Stimulated activated CD8-positive, alpha-beta memory T cell treated with anti-CD3 and anti-CD28 coated beads, Interleukin-15, amount 100 ng/mL, for 24 hours (primary cell): ENCODE data around the gene TADA2A.
A peak's percentile ranks its signal among the peaks of the same experiment; 100 is the strongest.

Experiments used
- DNase-seq: peaks from one replicate; pipeline ENCODE4 v3.0.0-alpha.2; 2020; ENCODE audit warnings: low read depth

The TADA2A gene

DNA sequence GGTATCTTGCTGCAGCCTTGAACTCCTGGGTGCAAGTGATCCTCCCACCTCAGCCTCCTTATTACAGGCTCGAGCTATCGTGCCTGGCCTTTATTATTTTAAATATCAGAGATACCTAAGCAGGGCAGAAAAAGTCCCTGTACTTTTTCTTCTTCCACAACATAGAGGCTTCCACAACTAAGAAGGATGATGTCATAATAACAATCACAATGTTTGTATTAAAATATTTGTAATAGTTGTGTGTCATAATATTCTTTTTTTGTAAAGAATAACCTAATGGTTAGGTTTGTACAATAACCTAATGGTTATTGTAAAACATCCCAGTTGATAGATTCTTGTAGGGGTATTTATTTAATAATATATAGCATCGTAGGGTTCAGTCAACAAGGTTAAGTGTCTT lies 56.4 kb downstream of the TADA2A start:
- no peak for DNase-seq

DNA sequence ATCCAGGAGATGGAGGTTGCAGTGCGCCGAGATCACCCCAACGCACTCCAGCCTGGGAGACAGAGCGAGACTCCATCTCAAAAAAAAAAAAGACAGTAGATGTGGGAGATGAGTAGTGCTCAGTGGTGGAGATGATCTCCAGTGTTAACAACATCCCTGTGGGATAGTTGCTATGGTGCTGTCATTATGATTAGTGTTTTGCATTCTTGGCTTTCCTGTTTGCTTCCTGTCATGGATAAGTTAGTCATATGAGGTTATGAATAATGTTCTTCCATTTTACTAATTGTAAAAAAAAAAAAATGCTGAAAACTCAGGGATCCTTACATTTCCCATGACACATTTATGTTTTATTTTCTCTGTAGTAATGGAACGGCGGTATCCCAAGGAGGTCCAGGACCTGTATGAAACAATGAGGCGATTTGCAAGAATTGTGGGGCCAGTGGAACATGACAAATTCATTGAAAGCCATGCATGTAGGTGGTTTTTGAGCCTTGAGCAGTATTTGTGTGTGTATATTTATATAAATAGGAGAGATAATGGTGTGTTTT lies 58.5 kb downstream of the TADA2A start:
- no peak for DNase-seq

DNA sequence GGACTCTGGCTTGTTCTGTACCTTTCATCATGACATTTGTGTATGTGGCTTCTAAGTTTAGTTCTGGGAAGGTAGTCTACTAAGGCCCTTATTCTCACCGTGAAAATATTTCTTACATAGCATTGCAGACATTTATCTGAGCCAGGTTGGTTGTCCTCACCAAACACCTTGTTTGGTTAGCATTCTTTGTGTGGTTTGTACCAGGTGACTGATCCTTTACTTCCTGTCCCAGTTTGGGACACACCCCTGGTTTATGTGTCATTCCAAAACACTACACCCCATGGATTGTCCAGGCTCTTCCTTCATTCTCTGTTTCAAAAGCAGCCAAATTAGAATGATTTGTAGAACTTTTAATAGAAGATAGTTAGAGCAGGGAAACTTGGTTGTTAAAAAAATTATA lies 59.8 kb downstream of the TADA2A start:
- no peak for DNase-seq

DNA sequence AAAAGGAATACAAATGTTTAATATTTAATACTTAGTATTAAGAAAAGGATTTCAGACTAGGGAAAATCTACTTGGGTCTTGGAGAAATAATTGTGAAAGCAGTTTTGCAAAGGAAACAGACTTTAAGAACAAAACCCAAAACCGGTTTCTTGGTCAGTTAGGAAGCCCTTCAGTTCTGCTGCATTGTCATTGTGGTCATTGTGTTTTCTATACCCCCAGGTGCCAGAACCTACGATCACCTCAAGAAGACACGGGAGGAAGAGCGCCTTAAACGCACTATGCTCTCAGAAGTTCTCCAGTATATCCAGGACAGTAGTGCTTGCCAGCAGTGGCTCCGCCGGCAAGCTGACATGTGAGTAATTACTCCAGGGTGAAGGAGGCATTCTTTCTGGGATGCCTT lies 63.5 kb downstream of the TADA2A start:
- no peak for DNase-seq

DNA sequence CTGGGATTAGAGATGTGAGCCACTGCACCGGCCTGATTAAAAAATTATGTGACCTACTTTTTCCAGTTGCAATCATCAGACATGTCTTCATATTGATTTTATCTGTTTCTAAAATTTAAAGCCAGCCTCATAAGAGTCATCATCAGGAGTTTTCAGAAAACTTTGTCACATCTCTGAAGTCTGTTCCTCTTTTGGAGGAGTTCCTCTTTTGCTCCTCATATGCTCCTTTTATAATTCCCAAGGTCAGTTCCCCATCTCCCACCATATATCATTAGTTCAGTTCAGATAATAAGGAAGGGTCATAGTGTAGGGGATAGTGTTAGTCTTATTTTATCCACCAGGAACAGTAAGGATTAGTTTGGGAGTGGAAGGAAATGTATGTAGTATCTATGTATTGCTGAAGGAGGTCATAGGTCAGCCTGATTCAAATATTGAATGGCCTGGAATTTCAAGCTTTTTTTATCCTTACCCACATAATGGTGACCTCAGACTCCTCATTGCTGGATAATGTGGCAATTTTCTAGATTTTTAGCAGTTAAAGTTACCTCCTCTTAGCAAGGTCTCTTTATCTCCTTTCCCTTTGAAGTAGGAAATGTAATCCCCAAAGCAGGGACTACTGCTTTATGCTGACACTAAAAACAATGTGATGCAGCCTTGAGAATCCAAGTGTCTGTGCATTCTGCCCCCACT lies 69.2 kb downstream of the TADA2A start:
- no peak for DNase-seq

DNA sequence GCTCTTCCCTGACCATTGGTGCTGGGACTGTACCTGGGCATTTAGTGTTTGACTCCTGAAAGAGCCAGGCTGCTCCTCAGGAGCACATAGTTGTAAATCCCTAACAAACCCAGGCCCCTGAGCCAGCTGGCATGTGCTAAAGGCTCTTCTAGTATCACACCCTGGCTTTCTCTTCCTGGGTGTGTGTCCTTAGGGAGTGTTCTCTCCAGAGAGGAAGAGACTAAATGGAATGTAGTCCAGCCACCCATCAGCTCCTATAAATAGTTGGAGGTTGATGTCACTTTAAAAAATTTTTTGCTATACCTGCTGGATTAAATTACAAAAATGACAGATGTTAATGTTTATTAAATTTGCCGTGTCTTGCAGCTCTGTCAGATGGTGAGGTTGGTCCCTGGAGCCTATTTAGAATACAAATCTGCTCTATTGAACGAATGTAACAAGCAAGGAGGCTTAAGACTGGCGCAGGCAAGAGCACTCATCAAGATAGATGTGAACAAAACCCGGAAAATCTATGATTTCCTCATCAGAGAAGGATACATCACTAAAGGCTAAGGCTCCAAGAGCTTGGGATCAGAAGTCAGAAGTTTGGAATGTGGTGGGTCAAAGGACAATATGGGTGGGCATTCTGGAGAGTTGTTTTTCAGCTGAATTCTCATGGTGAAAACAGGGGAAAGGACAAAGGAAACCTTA lies 69.9 kb downstream of the TADA2A start:
- DNase-seq, result no peak

DNA sequence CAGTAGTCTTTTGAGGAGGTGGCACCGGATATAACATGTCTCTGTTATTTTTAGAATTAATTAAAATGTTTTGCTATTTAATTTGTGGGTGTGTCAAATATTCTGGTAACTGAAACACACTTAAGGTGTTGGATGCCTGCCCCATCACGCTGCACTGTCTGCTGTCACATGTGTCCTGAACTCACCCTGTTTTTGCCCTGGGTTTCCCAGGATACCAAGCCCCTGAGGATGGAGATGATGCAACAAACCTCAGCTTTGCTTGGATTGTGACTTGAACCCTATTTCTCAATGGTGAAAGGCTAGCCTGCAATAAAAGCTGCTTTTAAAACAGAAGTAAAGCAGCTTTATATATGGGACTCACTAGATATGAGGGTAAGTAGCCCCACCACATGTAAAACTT lies 71.5 kb downstream of the TADA2A start:
- no peak for DNase-seq

DNA sequence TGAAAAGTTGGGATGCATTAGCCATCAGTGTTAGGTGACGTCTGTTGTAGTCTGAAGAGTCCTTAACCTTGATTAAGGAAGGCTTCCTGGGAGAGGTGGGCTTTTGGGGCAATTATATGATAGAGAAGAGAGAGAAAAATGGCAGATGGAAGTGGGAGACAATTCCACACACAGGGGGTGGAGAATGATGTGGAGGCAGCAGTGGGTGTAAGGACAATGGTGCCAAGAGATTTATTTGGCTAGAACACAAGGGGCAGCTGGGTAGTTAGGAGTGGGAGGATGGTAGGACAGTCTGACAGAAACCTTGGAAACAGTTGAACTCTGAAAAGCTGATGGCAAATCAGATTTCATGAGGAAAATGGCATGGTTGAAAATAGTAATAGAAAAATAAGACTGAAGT lies 72.3 kb downstream of the TADA2A start:
- no peak for DNase-seq

DNA sequence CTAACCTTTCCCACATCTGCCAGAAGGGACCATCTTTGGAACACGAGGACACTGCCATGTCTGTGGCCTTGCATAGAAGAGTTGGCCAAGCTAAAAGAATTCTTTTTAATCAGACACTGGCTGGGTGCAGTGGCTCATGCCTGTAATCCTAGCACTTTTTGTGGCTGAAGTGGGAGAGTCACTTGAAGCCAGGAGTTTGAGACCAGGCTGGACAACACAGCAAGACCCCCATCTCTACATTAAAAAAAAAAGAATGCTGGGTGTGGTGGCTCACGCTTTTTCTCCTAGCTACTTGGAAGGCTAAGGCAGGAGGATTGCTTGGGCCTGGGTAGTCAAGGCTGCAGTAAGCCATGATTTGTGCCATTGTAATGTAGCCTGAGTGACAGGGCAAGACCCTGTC lies 73.7 kb downstream of the TADA2A start:
- DNase-seq, result no peak

DNA sequence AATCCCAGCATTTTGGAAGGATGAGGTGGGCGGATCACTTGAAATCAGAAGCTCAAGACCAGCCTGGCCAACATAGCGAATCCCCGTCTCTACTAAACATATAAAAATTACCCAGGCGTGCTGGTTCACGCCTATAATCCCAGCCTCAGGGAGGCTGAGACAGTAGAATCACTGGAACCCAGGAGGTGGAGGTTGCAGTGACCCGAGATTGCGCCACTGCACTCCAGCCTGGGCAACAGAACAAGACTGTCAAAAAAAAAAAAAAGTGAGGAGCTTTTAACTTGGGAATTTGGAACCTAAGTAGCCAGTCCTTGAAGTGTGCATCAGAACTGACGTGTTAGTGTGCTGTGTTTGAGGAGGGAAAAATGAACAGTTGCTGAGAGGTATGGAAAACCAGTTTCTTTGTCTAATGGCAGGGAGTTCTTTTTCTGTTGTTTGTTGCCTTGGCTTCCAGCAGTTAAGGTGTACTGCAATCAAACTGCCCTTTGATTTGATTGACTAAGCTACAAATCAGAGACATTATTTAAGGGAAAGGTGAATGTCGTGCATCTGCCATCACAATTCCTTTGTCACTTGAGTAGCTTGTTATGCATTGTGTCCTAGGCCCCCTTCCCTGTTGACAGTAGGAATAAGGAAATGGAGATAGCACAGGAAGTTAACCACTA lies 74.4 kb downstream of the TADA2A start:
- no peak for DNase-seq

DNA sequence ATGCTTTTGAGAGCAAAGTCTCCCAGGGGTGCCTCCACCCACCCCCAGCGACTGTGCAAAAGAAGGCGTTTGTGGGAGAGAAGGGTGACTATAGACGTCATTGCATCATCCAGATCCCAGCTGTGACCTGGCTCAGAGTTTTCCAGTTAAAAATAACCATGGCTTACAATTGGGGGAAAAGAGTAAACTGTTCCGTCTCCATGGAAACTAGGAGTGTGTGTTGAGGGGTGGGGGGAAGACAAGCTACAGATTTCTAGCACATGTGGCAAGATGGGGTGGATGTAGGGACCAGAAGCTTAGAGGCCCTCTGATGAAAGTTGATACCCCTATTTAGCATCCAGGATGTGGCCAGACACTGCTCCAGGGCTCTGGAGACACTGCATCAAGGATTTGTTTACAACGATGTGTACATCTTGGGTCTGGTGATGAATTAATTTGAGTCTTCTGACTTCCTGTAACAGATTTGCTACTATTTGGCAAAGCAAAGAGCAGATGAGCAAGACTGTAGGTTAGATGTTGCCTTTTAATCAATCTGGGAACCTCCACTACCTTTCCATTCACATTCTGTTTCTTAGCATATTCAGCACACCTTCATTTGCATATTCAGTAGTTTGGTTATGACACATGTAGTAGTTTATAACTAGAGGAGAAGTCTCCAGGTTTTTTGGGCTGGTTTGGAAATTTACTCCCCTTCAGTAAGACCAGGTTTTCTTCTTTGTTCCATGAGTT lies 76.8 kb downstream of the TADA2A start:
- no peak for DNase-seq

DNA sequence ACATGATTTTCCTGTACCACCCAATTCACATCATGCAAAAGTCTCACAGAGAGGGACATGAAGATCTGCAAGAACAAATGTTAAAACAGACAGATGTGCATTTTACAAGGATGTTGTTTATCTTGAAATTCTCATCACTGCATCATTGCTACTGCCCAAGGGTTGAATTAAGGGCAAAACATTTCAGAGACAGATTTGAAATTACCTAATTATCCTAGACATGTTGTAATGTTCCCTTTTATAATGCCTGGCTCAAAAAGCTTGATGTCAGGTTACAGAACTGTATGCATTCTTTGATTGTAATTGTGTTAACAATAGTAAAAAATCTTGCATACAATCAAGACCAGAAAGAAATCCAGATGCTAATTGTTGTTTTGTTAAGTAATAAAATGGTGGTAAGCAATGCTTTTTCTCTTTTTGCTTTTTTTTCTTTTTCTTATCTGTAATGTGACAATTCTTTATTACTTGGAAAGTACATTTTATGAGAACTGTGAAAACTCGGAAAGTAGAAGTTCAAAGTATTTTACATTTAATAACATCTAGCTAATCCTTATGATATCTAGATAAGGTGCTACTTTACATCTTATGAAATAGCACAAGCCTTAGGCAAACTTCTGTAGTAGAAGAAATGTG lies 79.4 kb downstream of the TADA2A start:
- no peak for DNase-seq

DNA sequence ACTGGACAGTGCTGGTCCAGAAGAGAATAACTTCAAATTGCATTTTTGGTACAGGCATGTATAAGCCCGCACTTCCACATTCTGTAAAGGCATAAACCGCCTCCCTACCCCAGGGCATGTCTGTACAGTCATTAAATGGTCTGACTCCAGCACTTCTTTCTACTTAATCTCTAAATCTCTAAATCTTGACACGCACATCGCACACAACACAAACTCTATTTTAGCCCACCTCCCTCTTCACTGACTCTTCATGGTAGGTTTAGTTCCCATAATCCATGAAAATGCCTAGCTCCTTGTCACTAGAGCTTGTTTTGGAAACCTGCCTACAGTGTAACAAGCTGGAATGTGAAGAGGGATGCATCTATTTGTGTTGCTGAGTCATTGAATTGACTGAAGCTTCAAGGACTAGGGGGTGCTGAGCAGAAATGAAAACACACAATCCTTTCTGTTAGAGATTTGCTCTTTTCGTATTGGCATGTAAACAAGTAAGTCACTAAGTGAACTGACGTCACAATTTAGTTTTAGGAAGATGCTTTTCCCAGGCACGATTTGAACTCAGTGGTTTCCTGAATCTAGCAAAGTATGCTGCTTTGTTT lies 81.4 kb downstream of the TADA2A start:
- DNase-seq, result no peak

DNA sequence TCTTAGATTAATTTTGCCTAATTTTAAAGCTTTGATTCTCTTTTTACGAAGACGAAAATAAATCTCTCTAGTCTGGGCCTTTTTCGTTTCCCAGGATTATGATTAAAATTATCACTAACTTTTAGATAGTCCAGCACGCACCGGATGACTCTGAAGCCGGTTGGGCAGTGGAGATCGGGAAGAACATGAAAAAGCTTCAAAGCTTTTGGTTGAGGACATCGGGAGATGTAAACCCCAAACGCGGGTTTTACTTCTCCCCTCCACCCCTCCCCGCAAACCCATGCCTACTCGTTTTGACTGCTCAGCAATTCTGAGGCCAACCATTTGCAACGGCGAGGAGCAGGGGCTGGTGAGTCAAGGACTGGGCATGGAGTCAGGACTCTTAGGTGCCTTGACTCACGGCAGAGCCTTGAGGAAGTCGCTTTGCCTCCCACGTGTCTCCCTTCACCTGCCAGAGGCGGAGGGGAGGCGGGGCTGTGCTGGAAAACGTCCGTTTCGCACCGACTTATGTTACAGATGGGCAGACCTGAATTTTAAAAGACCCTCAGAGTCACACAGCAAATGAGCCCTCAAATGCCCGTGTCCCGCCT lies 82.0 kb downstream of the TADA2A start:
- peak; percentile 14 for DNase-seq

DNA sequence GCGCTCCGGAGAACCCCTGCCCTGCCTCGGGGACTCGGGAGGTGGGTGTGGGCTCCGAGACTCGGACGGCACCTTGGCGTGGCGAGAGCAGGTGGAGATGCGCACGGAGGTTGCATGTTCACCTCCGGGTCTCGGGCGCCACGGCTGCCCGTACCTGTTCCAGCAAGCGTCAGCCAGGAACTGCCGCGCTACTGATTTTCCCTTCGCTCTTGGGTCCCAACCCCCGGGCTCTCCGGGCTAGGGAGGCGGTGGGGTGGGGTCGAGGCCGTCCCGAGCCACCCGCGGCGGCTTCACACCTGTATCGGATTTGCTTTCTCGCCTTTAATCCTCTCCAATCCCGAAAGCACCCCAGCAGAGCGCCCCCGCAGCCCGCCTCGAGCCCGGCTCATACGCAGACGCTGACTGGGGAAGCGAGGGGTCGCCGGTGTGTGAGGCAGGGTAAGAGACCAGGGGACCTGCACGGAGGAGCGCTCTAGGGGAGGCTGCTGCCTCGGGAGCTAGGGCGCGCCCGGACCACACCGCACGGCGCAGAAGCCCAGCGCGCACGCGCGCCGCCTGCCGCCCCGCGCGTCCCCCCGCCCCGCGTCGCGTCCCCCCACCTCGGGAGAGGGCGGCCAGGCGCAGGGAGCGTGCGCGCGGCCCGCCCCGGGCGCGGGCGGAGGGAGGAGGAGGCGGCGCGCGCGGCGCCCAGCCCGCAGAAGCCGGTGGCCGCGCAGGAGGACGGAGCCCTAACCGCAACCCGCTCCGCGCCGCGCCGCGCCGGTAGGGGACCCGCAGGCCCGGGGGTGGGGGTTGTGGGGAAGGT lies 82.7 kb downstream of the TADA2A start, which contains the start of gene DUSP14:
TSS of gene DUSP14 (plus strand) at position 695 of the 805 bp plus-strand sequence. CDS start 22,382 bp downstream, outside the sequence.
- DNase-seq, result peak; percentile 64

DNA sequence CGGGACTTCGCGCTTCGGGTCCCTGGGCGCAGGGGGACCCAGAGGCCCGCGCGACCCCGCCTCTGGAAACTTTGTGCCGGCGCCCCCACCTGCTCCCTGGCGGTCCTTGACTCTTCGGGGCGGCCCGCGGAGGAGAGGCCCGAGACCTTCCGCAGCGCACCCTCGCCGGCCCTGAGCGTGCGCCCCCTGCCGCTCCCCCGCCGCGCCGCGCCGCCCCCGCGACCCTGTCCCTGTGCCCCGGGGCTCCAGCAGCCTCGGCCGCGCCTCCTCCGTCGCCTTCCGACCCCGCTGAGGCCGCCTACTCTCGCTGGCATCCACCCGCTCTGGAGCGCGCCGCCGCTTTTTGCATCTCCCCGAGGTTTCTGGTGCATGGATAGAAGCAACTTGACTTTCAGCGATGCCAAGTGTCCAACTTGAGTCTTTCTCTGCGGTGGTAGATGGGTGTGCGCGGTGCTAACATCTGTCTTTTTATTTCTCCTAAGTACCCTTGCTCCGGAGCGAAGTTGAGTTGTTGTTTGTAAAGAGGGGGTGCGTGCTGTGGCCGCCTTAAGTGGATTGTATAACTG lies 83.4 kb downstream of the TADA2A start:
- DNase-seq, result peak; percentile 52

DNA sequence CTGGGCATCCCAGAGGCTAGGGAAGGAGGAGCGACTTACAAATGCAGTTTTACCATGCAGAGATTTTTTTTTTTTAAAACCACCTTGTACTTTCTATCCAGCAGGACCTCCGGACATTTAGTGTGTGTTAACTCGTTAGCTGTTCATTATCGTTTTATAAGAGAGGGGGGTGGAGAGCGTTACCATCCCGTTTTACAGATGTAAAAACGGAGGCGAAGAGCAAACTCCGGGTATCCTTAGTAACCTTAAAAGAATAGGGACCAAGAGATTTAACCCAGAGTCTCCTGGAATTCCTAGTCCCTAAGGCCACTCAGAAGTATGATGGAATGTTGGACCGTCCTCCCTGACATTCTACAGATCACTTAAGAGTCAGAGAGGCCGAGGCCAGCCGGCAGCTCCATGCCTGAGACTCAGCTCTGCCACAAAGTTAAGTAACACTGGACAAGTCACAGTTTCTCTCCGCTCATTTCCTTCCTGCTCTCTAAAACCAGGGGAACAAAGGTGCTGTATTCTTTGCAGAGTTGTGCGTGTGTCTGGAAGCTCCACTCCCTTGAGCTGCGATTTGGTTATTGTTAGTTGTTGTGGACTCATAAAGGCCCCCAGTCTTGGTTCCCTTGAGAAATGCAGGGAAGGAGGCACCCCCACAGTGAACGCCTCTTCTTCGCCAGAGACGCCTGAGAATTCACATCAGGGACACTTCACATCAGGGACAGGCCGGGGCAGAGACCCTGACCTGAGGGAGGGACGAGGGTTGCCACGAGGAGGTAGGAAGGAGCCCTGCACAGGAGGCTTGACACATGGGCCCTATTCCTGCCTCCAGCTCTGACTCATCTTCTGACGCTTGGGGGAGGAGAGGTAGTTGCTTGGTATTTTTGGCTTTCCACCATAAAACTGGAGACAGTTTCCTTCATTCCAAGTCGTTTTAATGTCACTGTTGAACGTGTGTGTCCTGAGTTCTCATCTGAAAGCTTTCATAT lies 84.2 kb downstream of the TADA2A start:
- no peak for DNase-seq

DNA sequence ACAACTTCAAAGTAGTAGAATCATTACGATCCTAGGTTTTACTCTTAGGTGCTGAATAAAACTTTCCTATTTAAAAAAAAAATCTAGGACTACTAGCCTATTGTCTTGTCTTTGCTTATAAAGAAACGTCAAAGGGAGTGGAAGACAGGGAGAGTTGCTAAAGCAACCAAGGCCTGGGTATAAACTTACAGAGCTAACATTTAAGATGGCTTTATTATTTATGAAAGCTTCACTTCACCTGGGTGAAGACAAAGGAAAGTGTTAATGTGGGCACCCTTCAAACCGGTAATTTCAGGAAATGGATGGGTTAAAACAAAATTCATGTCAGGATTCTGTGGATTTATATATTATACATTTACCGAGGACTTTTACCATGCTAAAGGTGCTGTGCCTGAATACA lies 85.5 kb downstream of the TADA2A start:
- DNase-seq, result no peak
